ENCODE measurements around the gene GLIPR1L2.

The GLIPR1L2 gene

GRCh38 chr12:75374971-75375370 lies 15.9 kb upstream of the GLIPR1L2 start:
- H3K27ac ChIP-seq (ENCODE audit: insufficient read depth, low read depth, low read length, poor library complexity, severe bottlenecking), result no peak overlapping the region
- WGBS, 2 experiments, result 93 to 98% methylated on average over 2 of the region's 2 CpGs
- no peaks in the 10 kb centered on the region for H3K27me3 ChIP-seq (ENCODE audit: control insufficient read depth, insufficient read depth, low read length, poor library complexity, severe bottlenecking)
- no peaks in the 10 kb centered on the region for H3K9me3 ChIP-seq (ENCODE audit: control insufficient read depth, low read length)
- no peaks in the 10 kb centered on the region for H3K36me3 ChIP-seq (ENCODE audit: control insufficient read depth, insufficient read depth, low read length)
- no peaks in the 10 kb centered on the region for H3K4me1 ChIP-seq (ENCODE audit: control insufficient read depth, insufficient read depth, low read length)
- H3K4me3 ChIP-seq (ENCODE audit: insufficient read depth, low read depth, low read length), result no peak overlapping the region

- Histone ChIP-seq H3K9me3 (ENCODE audit: control insufficient read depth, low read length) (no peaks in the 10 kb centered on the region), H3K4me3 (ENCODE audit: insufficient read depth, low read depth, low read length) (no peak overlapping the region), H3K27me3 (ENCODE audit: control insufficient read depth, insufficient read depth, low read length, poor library complexity, severe bottlenecking) (no peaks in the 10 kb centered on the region), H3K27ac (ENCODE audit: insufficient read depth, low read depth, low read length, poor library complexity, severe bottlenecking) (no peak overlapping the region), H3K36me3 (ENCODE audit: control insufficient read depth, insufficient read depth, low read length) (no peaks in the 10 kb centered on the region), H3K4me1 (ENCODE audit: control insufficient read depth, insufficient read depth, low read length) (no peaks in the 10 kb centered on the region)
- 93 to 100% methylated on average over 1 of the region's 1 CpG for WGBS, 2 experiments
Observed at GRCh38 chr12:75378354-75378753, 12.5 kb upstream of the GLIPR1L2 start.

GRCh38 chr12:75389061-75389460 lies 1.8 kb upstream of the GLIPR1L2 start:
- no peaks in the 10 kb centered on the region for H3K27me3 ChIP-seq (ENCODE audit: control insufficient read depth, insufficient read depth, low read length, poor library complexity, severe bottlenecking)
- no peaks in the 10 kb centered on the region for H3K4me1 ChIP-seq (ENCODE audit: control insufficient read depth, insufficient read depth, low read length)
- 88 to 100% methylated on average over 1 of the region's 1 CpG for WGBS, 2 experiments
- H3K9me3 ChIP-seq (ENCODE audit: control insufficient read depth, low read length), result no peaks in the 10 kb centered on the region
- H3K36me3 ChIP-seq (ENCODE audit: control insufficient read depth, insufficient read depth, low read length), result no peaks in the 10 kb centered on the region
- H3K4me3 ChIP-seq (ENCODE audit: insufficient read depth, low read depth, low read length), result no peak overlapping the region
- no peak overlapping the region for H3K27ac ChIP-seq (ENCODE audit: insufficient read depth, low read depth, low read length, poor library complexity, severe bottlenecking)

GRCh38 chr12:75389706-75390105 lies 1.2 kb upstream of the GLIPR1L2 start:
- 81% methylated on average over 1 of the region's 1 CpG; no CpG with 5 or more reads in 1 of the 2 experiments for WGBS, 2 experiments
- H3K4me3 ChIP-seq (ENCODE audit: insufficient read depth, low read depth, low read length), result no peak overlapping the region

GRCh38 chr12:75390156-75390898 lies 562 bp upstream of the GLIPR1L2 start:
- Histone ChIP-seq H3K9me3 (ENCODE audit: control insufficient read depth, low read length) (no peaks in the 10 kb centered on the region), H3K27ac (ENCODE audit: insufficient read depth, low read depth, low read length, poor library complexity, severe bottlenecking) (no peak overlapping the region), H3K4me1 (ENCODE audit: control insufficient read depth, insufficient read depth, low read length) (no peaks in the 10 kb centered on the region), H3K36me3 (ENCODE audit: control insufficient read depth, insufficient read depth, low read length) (no peaks in the 10 kb centered on the region), H3K4me3 (ENCODE audit: insufficient read depth, low read depth, low read length) (peak overlapping the region; percentile 37), H3K27me3 (ENCODE audit: control insufficient read depth, insufficient read depth, low read length, poor library complexity, severe bottlenecking) (no peaks in the 10 kb centered on the region)
- 64 to 65% methylated on average over 5 to 6 of the region's 6 CpGs for WGBS, 2 experiments

More at GRCh38 chr12:75389706-75390105, 1.2 kb upstream of the GLIPR1L2 start:
- no peak overlapping the region for H3K27ac ChIP-seq (ENCODE audit: insufficient read depth, low read depth, low read length, poor library complexity, severe bottlenecking)
- H3K4me1 ChIP-seq (ENCODE audit: control insufficient read depth, insufficient read depth, low read length), result no peaks in the 10 kb centered on the region
- no peaks in the 10 kb centered on the region for H3K9me3 ChIP-seq (ENCODE audit: control insufficient read depth, low read length)
- no peaks in the 10 kb centered on the region for H3K27me3 ChIP-seq (ENCODE audit: control insufficient read depth, insufficient read depth, low read length, poor library complexity, severe bottlenecking)
- no peaks in the 10 kb centered on the region for H3K36me3 ChIP-seq (ENCODE audit: control insufficient read depth, insufficient read depth, low read length)

- Histone ChIP-seq H3K36me3 (ENCODE audit: control insufficient read depth, insufficient read depth, low read length) (no peaks in the 10 kb centered on the region), H3K4me3 (ENCODE audit: insufficient read depth, low read depth, low read length) (no peak overlapping the region), H3K27me3 (ENCODE audit: control insufficient read depth, insufficient read depth, low read length, poor library complexity, severe bottlenecking) (no peaks in the 10 kb centered on the region), H3K4me1 (ENCODE audit: control insufficient read depth, insufficient read depth, low read length) (no peaks in the 10 kb centered on the region), H3K9me3 (ENCODE audit: control insufficient read depth, low read length) (no peaks in the 10 kb centered on the region), H3K27ac (ENCODE audit: insufficient read depth, low read depth, low read length, poor library complexity, severe bottlenecking) (no peak overlapping the region)
- no CpG with 5 or more reads among the region's 1 CpG for WGBS, 2 experiments
Observed at GRCh38 chr12:75404231-75404630, 13.3 kb downstream of the GLIPR1L2 start.

- H3K27ac ChIP-seq (ENCODE audit: insufficient read depth, low read depth, low read length, poor library complexity, severe bottlenecking), result no peak overlapping the region
- no peaks in the 10 kb centered on the region for H3K27me3 ChIP-seq (ENCODE audit: control insufficient read depth, insufficient read depth, low read length, poor library complexity, severe bottlenecking)
- no peaks in the 10 kb centered on the region for H3K4me1 ChIP-seq (ENCODE audit: control insufficient read depth, insufficient read depth, low read length)
- H3K36me3 ChIP-seq (ENCODE audit: control insufficient read depth, insufficient read depth, low read length), result no peaks in the 10 kb centered on the region
- no peaks in the 10 kb centered on the region for H3K9me3 ChIP-seq (ENCODE audit: control insufficient read depth, low read length)
- no peak overlapping the region for H3K4me3 ChIP-seq (ENCODE audit: insufficient read depth, low read depth, low read length)
Observed at GRCh38 chr12:75407683-75408082, 16.8 kb downstream of the GLIPR1L2 start.

GRCh38 chr12:75409830-75410229 lies 18.9 kb downstream of the GLIPR1L2 start:
- Histone ChIP-seq H3K4me3 (ENCODE audit: insufficient read depth, low read depth, low read length) (no peak overlapping the region), H3K4me1 (ENCODE audit: control insufficient read depth, insufficient read depth, low read length) (no peaks in the 10 kb centered on the region), H3K9me3 (ENCODE audit: control insufficient read depth, low read length) (no peaks in the 10 kb centered on the region), H3K27me3 (ENCODE audit: control insufficient read depth, insufficient read depth, low read length, poor library complexity, severe bottlenecking) (no peaks in the 10 kb centered on the region), H3K36me3 (ENCODE audit: control insufficient read depth, insufficient read depth, low read length) (no peaks in the 10 kb centered on the region), H3K27ac (ENCODE audit: insufficient read depth, low read depth, low read length, poor library complexity, severe bottlenecking) (no peak overlapping the region)
- WGBS, 2 experiments, result no CpG with 5 or more reads among the region's 2 CpGs

GRCh38 chr12:75414671-75415070 lies 23.8 kb downstream of the GLIPR1L2 start:
- Histone ChIP-seq H3K4me3 (ENCODE audit: insufficient read depth, low read depth, low read length) (no peak overlapping the region), H3K4me1 (ENCODE audit: control insufficient read depth, insufficient read depth, low read length) (no peaks in the 10 kb centered on the region), H3K36me3 (ENCODE audit: control insufficient read depth, insufficient read depth, low read length) (no peaks in the 10 kb centered on the region), H3K27ac (ENCODE audit: insufficient read depth, low read depth, low read length, poor library complexity, severe bottlenecking) (no peak overlapping the region), H3K27me3 (ENCODE audit: control insufficient read depth, insufficient read depth, low read length, poor library complexity, severe bottlenecking) (no peaks in the 10 kb centered on the region), H3K9me3 (ENCODE audit: control insufficient read depth, low read length) (no peaks in the 10 kb centered on the region)
- WGBS, 2 experiments, result 100% methylated on average over 1 of the region's 1 CpG; no CpG with 5 or more reads in 1 of the 2 experiments

GRCh38 chr12:75419841-75420240 lies 29.0 kb downstream of the GLIPR1L2 start:
- WGBS, 2 experiments, result 90 to 93% methylated on average over 2 of the region's 2 CpGs
- no peaks in the 10 kb centered on the region for H3K4me1 ChIP-seq (ENCODE audit: control insufficient read depth, insufficient read depth, low read length)

More at GRCh38 chr12:75419841-75420240, 29.0 kb downstream of the GLIPR1L2 start:
- H3K4me3 ChIP-seq (ENCODE audit: insufficient read depth, low read depth, low read length), result no peak overlapping the region
- no peaks in the 10 kb centered on the region for H3K9me3 ChIP-seq (ENCODE audit: control insufficient read depth, low read length)
- H3K36me3 ChIP-seq (ENCODE audit: control insufficient read depth, insufficient read depth, low read length), result no peaks in the 10 kb centered on the region
- no peaks in the 10 kb centered on the region for H3K27me3 ChIP-seq (ENCODE audit: control insufficient read depth, insufficient read depth, low read length, poor library complexity, severe bottlenecking)
- no peak overlapping the region for H3K27ac ChIP-seq (ENCODE audit: insufficient read depth, low read depth, low read length, poor library complexity, severe bottlenecking)
